ENCODE results near the gene SUFU.

DNA sequence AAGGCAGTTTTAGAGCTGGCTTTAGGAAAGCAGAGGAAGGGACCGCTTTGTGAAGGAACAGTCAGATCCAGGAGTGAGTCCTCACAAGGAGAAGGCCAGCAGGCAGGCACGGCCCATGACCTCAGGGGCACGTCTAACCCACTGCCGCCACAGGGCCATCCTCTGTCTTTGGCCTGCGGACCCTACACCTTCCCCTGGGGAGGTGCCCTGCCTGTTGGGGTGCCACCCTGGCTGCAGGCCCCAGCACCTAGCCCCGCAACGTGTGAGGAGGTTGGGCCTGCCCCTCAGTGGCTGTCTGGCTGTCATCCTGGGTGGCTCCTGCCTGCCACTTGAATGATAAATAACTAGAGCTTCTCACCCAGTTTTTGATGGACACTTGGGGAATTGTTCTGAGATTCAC is 109.5 kb downstream of the SUFU start:
- TF ChIP-seq, protein P1, sequence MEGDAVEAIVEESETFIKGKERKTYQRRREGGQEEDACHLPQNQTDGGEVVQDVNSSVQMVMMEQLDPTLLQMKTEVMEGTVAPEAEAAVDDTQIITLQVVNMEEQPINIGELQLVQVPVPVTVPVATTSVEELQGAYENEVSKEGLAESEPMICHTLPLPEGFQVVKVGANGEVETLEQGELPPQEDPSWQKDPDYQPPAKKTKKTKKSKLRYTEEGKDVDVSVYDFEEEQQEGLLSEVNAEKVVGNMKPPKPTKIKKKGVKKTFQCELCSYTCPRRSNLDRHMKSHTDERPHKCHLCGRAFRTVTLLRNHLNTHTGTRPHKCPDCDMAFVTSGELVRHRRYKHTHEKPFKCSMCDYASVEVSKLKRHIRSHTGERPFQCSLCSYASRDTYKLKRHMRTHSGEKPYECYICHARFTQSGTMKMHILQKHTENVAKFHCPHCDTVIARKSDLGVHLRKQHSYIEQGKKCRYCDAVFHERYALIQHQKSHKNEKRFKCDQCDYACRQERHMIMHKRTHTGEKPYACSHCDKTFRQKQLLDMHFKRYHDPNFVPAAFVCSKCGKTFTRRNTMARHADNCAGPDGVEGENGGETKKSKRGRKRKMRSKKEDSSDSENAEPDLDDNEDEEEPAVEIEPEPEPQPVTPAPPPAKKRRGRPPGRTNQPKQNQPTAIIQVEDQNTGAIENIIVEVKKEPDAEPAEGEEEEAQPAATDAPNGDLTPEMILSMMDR (IDR thresholded peaks at IDR 0.05): no peak
- TF ChIP-seq POLR2A (IDR thresholded peaks at IDR 0.05) (no peak), EP300 (IDR thresholded peaks at IDR 0.05) (no peak), POLR2AphosphoS5 (IDR thresholded peaks at IDR 0.05) (no peak)

Measured in sigmoid colon (tissue), 4 donors.